Activated CD8-positive, alpha-beta memory T cell treated with anti-CD3 and anti-CD28 coated beads, Interleukin-2, amount 50 U/mL, for 1 hour (primary cell): ENCODE results near the gene TEDC2.
"Not testable (repeated sequence)": the region's sequence is repeated elsewhere in the genome, so short reads cannot be mapped to it uniquely, and the experiment has no call there.

Source experiments
- DNase-seq: peaks from one replicate; pipeline ENCODE4 v3.0.0-alpha.2; 2020; ENCODE audit errors: extremely low read depth

Gene TEDC2

DNA sequence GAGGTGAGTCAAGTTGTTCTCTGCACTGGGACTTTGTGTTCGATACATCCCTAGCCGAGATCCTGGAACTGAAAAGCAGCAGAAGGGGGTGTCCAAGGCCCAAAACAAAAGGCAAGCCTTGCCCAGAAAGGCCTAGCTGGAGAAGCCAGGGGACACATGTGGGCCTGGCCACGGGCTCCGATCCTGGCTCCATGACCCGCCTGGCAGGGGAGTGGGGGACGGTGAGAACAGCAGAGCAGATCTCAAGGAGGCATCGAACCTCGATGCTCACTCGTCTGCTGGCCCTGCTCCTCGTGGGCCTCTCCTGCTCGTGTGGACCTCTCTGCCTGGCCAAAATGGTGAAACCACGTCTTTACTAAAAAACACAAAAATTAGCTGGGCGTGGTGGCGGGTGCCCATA is 21.8 kb upstream of the TEDC2 start:
- DNase-seq = no peak

DNA sequence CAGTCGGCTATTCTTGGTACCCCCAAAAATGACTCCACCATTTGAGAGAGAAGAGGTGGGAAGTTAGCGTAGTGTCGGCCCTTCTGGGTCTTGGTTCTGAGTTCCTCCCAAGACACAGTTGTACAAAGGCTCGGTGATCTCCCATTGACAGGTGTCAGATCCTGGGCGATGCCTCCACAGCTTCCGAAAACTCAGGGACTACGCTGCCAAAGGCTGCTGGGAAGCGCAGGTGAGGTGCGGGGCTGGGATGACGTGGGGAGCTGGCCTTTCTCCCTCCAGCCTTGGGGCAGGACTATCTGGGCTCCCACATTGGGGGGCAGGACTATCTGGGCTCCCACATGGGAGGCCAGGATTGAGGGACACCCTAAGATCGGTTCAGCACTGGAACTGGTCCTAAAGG is 20.3 kb upstream of the TEDC2 start:
- DNase-seq = no peak

DNA sequence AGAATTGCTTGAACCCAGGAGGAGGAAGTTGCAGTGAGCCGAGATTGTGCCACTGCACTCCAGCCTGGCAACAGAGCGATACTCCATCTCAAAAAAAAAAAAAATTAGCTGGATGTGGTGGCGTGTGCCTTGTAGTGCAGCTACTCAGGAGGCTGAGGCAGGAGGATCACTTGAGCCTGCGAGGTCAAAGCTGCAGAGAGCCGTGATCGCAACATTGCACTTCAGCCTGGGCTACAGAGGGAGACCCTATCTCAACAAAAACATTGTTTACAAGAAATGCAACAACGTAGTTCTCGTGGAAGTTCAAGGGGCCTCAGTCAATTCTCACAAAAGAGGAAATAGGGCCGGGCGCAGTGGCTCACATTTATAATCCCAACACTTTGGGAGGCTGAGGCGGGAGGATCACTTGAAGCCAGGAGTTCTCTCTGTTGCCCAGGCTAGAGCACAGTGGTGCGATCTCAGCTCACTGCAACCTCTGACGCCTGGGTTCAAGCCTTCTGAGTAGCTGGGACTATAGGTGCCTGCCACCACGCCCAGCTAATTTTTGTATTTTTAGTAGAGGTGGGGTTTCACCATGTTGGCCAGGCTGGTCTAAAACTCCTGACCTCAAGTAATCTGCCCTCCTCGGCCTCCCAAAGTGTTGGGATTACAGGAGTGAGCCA is 18.6 kb upstream of the TEDC2 start:
- not testable (repeated sequence) for DNase-seq

DNA sequence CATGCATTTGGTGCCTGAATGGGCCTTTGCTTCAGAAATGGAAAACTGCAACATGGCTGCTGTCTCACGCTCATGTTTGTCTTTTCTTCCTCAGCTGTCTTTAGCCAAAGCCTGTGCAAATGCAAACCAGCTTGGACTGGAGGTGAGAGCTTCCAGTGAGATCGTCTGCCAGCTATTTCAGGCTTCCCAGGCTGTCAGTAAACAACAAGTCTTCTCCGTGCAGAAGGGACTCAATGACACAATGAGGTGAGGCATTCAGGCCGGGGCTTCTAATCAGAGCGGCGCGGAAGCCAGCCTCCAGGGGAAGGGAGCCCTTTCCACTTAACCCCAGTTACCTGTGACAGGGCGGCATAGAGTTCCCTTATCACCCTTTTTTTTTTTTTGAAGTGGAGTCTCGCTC is 16.4 kb upstream of the TEDC2 start:
- no peak for DNase-seq

DNA sequence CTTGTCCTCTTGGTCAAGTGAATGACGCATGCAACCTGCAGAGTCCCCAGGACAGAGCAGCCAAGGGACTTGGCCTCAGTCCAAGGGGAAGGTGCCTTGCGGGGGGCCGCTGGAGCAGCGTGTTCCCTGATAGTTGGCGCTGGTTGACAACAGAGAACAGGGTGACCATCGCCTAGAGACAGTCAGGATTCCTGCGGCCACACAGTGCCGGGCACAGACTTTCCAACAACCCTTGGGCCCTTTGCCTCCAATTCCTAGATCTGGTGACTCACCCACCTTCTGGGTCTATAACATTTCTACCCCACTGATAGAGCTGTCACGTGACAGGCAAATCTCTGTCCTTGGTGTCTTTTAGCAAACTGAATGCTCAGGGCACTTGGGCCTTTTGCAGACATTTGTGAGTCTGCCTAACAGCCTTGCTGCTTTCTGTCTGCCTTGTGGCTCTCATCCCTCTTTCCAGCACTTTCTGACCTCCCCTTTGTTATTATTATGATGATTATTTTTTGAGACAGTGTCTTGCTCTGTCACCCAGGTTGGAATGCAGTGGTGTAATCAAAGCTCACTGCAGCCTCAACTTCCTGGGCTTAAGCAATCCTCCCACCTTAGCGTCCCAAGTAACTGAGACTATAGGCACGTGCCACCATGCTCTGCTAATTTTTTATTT is 11.9 kb upstream of the TEDC2 start:
- no peak for DNase-seq

DNA sequence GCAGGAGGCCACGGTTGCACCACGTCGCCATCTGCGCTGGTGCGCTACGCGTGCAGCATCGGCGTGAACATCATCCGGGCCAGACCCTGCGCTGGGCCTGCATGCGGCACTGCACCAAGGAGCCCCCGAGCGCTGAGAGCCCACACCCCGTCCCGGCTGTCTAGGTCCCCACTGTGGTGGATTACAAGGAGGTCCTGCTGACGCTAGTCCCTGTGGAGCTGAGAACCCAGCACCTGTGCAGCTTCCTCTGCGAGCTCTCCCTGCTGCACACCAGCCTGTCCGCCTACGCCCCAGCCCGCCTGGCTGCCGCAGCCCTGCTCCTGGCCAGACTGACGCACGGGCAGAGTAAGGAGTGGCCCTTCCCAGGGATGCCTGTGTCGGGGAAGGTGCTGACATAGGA is 10.8 kb upstream of the TEDC2 start:
- no peak for DNase-seq

DNA sequence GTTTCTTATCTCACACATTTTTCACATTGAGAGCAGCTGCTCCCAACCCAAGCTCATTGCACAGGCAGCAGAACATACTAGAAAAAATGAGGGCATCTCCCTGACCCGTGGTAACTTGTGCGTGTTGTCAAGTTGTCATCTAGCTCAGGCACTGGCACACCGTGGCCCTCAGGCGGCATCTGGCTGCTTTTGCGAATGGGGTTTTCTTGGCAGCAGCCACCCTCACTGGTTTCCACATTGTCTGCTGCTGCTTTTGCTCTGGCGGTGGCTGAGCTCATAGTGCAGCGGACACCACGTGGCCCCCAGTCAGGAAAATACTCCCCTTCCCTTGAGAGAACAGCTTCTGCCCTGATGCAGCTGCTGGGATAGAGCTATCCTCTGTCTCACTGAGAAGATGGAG is 9.4 kb upstream of the TEDC2 start:
- no peak for DNase-seq

DNA sequence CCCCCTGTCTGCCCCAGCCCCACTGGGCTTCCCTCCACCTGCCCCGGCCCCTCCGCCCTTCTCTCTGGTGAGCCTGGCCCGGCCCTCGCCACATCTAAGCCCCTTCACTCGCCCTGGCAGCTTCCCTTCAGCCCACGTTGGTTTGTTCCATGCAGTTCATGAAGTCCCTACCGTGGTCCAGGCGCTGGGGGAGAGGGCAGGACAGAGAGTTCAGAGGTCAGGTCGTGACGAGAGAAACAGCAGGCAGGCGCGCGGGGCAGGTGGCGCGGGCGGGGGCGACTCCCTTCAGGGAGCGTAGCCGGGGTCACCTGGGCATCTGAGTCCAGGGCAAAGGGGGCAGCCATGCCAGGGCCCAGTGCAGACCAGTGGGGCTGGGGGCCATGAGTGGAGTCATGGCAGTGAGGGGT is 8.9 kb upstream of the TEDC2 start:
- DNase-seq = no peak

DNA sequence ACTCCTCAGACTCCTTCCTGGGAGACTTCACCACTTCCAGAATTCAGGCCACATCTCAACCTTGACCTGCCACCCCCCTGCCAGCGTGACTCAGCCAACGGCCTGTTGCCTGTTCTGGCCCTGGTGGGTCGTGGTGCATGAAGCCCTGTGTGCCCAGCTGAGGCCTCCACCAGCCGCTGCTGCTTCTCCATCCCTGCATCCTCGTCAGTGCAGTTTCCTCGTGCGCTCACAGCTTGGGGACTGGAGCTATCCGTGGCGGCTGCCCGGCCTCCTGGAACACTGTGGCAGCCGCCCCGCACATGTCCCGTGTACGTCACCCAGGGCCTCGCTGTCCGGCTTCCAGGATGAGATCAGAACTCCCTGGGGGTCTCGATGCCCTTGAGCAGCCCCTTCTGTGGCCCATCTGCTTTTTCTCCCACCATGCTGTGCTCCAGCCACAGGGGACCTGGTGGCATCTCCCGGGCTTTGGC is 8.0 kb upstream of the TEDC2 start:
- DNase-seq = no peak

DNA sequence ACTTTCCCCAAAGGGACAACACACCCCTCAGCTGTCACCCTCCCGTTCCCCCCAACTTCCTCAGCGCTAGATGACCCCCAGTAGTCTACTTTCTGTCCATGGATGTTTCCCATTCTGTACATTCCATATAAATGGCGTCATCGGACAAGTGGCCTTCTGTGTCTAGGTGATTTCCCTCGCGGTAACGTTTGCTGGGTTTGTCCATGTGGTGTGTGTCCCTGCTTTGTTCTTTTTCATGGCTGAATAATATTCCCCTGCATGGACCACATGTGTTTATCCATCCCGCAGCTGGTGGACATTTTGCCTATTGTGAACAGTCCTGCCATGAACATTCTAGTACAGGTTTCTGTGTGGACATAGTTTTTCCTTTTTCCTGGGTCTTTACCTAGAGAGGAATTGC is 7.3 kb upstream of the TEDC2 start:
- DNase-seq = no peak

DNA sequence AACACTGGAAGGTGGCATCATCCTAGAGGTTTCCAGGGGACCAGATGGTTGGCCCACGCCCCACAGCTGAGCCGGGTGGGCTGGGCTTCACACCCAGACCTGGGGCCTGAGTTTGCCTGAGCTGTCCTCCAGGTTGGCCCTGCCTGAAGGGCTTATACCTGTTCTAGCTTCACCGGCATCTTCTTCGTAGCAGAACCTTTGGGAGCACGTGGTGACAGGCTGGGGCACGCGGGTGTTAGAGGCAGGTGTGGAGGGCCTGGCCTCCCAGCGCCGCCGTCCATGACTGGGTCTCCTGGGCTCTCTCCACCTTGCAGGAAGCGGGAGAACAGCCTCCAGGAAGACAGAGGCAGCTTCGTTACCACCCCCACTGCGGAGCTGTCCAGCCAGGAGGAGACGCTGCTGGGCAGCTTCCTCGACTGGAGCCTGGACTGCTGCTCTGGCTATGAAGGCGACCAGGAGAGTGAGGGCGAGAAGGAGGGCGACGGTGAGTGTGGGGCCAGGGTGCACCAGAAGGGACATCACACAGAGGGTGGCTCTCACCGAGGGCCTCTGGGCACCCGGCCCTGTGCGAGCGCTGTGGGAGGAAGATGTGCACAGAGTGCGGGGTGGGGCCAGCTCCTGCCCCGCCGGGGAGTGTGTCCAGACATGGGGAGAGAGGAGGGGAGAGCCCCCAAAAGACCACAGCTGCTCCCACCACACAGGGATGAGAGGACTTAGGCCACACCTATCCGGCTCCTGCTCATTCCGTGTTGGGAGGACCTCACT is 4.6 kb upstream of the TEDC2 start:
- no peak for DNase-seq

DNA sequence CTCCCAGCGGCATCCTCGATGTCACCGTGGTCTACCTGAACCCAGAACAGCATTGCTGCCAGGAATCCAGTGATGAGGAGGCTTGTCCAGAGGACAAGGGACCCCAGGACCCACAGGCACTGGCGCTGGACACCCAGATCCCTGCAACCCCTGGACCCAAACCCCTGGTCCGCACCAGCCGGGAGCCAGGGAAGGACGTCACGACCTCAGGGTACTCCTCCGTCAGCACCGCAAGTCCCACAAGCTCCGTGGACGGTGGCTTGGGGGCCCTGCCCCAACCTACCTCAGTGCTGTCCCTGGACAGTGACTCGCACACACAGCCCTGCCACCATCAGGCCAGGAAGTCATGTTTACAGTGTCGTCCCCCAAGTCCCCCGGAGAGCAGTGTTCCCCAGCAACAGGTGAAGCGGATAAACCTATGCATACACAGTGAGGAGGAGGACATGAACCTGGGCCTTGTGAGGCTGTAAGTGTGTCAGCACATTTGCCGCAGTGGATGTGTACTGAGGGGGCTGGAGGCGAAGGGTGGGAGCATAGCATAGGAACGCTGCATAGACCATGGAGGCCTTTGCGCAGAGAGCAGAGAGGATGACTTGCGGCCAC is 3.3 kb upstream of the TEDC2 start:
- DNase-seq = no peak

DNA sequence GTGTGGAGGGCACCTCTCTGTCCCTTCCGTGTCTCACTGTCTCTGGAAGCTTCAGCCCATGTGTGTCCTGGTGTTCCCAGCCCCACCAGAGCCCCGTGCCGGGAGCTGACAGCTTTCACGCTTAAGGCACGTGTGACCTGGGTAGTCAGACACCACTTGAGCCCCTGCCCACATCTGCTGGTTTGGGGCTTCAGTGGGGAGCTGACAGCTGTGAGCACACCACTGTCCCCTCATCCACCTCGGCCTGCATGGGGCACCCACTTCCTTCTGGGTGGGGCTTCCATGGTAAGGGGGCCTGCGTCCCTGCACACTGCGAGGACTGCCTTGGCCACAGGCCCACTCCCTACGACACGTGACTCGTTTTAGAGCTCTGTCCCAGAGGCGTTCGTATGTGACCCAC is 2.6 kb upstream of the TEDC2 start:
- DNase-seq = no peak

DNA sequence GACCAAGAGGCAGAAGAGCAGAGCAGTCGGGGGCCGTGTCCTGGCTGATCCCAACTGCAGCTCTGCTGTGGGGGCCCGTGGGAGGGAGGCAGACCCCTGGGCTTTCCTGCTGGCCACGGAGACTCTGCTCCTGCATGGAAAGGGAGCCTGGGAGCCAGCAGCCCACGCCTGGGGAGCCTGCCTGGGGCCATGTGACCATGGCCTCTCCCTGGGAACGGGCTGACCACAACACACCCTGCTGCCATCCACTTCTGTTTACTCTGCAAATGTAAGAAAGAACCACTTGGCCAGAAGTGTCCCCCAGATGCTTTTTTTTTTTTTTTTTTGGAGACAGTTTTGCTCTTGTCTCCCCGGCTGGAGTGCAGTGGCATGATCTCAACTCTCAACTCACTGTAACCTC is 2.0 kb upstream of the TEDC2 start:
- no peak for DNase-seq

DNA sequence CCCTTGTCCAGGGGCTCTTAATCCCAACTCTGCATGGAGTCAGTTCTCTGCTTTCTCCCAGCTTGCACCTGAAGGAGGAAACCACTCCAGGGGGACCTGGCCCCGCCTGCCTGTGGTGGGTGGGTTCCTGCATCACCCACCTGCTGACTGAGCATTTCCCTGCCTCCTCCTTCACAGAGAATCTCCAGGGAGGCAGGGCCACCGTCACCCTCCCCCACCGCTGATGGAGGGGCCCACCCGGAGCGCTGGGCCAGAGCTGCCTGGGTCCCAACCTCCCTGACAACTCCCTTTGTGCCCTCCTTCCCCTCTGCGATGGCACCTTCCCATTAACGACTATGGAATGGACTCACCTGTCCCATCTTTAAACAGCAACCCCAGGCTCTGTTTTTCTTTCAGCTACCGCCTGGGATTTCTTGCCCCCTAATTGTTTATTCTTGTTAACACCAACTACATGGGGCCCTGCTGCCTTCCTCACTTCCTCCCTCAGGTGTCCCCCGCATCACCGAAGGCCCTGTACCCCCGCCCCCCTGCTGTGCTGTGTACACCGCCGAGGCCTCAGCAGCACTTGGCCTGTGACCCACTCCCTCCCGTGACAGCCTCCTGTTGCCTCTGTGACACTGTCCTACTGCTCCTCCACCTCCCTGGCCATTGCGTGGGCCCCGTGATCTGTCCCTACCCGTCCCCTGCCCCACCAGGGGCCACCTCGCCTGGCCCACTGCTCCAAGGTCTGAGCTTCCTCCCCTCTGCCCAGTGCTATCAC is 842 bp upstream of the TEDC2 start:
- no peak for DNase-seq

DNA sequence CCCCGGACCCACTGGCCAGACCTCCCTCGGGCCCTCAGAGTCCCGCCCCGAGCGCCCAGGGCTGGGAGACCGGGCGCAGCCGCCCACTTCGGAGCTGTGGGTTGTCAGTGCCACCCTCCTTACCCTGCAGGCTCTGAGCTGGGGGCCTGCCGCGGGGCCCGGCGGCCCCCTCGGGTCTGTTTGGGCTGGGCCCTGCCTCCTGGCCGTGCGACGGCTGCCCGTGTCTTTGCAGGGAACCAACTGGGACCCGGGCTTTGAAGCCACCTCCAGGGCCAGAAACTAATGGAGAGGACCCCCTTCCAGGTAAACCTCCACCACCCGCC is 443 bp downstream of the TEDC2 start:
- DNase-seq = no peak

DNA sequence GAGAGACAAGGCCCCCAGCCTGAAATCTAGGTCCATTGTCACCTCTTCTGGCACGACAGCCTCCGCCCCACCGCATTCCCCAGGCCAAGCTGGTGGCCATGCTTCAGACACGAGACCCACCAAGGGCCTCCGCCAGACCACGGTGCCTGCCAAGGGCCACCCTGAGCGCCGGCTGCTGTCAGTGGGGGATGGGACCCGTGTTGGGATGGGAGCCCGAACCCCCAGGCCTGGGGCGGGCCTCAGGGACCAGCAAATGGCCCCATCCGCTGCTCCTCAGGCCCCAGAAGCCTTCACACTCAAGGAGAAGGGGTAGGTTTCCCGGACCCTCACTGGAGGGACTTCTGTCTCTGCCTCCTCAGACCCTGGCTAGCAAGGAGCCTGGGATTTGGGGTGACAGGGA is 1.0 kb downstream of the TEDC2 start:
- DNase-seq = no peak

DNA sequence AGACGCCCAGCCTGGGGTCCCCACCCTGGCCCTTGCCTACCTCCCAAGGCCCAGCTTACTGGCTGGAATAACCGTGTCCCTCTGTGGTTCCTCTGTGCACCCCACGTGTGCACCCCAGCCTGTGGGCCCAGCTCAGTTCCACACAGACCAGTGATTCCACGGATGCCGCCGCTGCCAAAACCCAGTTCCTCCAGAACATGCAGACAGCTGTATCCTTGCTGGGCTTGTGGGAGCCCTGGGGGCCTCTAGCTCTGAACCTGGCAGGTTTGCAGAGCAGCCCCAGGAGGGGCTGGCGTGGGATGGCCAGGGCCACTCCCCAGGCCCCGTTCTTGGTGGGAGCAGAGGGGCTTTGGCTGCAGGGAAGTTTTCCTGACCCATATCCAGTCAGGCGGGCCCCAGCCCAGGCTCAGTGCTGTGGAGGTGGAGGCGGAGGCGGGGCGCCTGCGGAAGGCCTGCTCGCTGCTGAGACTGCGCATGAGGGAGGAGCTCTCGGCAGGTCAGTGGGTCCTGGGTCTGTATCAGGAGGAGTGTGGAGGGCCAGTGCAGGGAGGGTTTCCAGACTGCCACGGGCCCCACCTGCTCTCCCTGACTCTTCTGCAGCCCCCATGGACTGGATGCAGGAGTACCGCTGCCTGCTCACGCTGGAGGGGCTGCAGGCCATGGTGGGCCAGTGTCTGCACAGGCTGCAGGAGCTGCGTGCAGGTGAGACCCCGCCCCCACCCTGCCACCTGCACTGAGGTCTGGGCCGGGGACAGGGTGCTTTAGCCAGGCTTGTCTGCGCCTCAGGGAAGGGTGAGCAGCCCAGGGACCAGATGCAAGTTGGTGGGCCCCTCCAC is 2.3 kb downstream of the TEDC2 start:
- no peak for DNase-seq

DNA sequence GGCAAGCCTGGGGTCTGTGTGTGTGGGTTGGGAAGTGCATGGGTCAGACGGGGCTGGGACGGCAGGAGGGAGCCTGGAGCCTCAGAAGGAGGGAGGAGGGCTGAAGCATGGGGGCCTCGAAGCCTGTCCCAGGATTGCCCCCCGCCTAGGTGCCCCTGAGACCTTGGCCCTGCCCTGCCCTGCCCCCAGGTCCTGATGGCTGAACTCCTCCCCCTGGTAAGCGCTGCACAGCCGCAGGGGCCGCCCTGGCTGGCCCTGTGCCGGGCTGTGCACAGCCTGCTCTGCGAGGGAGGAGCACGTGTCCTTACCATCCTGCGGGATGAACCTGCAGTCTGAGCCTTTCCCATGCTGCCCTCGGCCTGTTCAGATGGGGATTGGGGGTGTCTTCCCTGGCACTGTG is 4.4 kb downstream of the TEDC2 start:
- no peak for DNase-seq

DNA sequence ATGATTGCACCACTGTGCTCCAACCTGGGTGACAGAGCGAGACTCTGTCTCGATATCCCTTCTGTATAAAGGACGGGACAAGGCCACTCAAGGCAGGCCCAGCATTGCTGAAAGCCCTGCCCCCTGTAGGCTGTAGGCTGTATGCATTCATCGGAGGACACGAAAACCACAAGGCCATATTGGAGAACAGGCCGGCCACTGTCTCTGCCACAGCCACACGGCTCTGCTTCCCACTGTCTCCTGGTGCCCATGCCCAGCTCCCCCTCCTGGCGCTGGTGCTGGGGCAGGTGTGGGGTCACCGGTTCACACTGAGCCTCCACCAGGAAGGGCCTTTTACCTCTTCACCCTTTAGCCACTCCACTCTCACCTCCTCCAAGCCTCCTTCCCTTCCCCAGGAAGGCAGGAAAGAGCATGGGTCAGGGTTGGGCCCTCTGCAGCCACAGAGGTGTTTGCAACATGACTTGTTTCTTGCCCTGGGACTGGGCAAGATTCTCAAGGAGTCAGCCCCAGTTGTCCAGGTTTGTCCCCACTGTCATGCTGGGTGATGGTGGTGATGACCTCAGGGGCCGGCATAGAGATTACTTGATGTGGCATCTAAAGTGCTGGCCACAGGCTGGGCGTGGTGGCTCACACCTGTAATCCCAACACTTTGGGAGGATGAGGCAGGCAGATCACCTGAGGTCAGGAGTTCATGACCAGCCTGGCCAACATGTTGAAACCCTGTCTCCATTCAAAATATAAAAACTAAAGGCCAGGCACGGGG is 5.9 kb downstream of the TEDC2 start:
- DNase-seq = no peak
